ENCODE data around the gene CNIH3. TPM values are rescaled to one million over a fixed set of nuclear protein-coding genes. Genes with fewer than 3 reads are reported as not detected.

Gene CNIH3
- total RNA-seq, 1 donor from 2014 or later, result 2.5 TPM

- Histone ChIP-seq H3K9ac (no peak overlapping the region), H3K4me1 (peaks cover 3% of the 10 kb centered on the region), H3K27me3 (no peaks in the 10 kb centered on the region), H3K9me3 (ENCODE audit: low read depth) (peaks cover 10% of the 10 kb centered on the region), H4K20me1 (ENCODE audit: low read depth) (no peaks in the 10 kb centered on the region), H2AFZ (replicated peaks) (no peak overlapping the region), H3F3A (ENCODE audit: low read depth) (no peaks in the 10 kb centered on the region), H3K4me3 (no peak overlapping the region), H3K36me3 (no peaks in the 10 kb centered on the region), H3K79me2 (ENCODE audit: low read depth) (no peaks in the 10 kb centered on the region), H3K27ac (no peak overlapping the region), H3K4me2 (no peak overlapping the region)
- Mint-ChIP-seq H3K36me3 (peaks cover 6% of the 10 kb centered on the region), H3K27ac (peak overlapping the region; percentile 69), H3K9me3 (peaks cover 14% of the 10 kb centered on the region), H3K4me1 (peaks cover 10% of the 10 kb centered on the region), H3K27me3 (ENCODE audit: insufficient read depth, low read depth) (peaks cover 2% of the 10 kb centered on the region), H3K4me3 (no peak overlapping the region)
- DNase-seq (ENCODE audit: low spot score), result no peak
- TF ChIP-seq EZH2phosphoT487 (IDR thresholded peaks at IDR 0.05) (no peak), CTCF (IDR thresholded peaks at IDR 0.05) (no peak), EZH2 (IDR thresholded peaks at IDR 0.05) (no peak)
These were observed 139.5 kb downstream of the CNIH3 start for GRCh38 chr1:224755586-224755985.

GRCh38 chr1:224757508-224757907 is 141.4 kb downstream of the CNIH3 start:
- Histone ChIP-seq H4K20me1 (ENCODE audit: low read depth) (no peaks in the 10 kb centered on the region), H3K36me3 (no peaks in the 10 kb centered on the region), H3K9me3 (ENCODE audit: low read depth) (peaks cover 10% of the 10 kb centered on the region), H3F3A (ENCODE audit: low read depth) (no peaks in the 10 kb centered on the region), H3K27me3 (no peaks in the 10 kb centered on the region), H3K27ac (no peak overlapping the region), H3K4me3 (no peak overlapping the region), H3K4me1 (peaks cover 9% of the 10 kb centered on the region), H3K79me2 (ENCODE audit: low read depth) (no peaks in the 10 kb centered on the region), H2AFZ (replicated peaks) (no peak overlapping the region), H3K4me2 (no peak overlapping the region), H3K9ac (no peak overlapping the region)
- DNase-seq (ENCODE audit: low spot score), result no peak
- Mint-ChIP-seq H3K9me3 (peaks cover 14% of the 10 kb centered on the region), H3K36me3 (peaks cover 6% of the 10 kb centered on the region), H3K27ac (no peak overlapping the region), H3K4me3 (no peak overlapping the region), H3K27me3 (ENCODE audit: insufficient read depth, low read depth) (peaks cover 2% of the 10 kb centered on the region), H3K4me1 (peaks cover 15% of the 10 kb centered on the region)
- no peak for TF ChIP-seq CTCF (IDR thresholded peaks at IDR 0.05)
- TF ChIP-seq EZH2phosphoT487 (IDR thresholded peaks at IDR 0.05), result no peak

GRCh38 chr1:224759135-224759534 is 143.0 kb downstream of the CNIH3 start:
- no peak for DNase-seq (ENCODE audit: low spot score)
- no peaks in the 10 kb centered on the region for H3K79me2 ChIP-seq (ENCODE audit: low read depth)
- Mint-ChIP-seq H3K27ac (no peak overlapping the region), H3K27me3 (ENCODE audit: insufficient read depth, low read depth) (peaks cover 2% of the 10 kb centered on the region), H3K4me3 (no peak overlapping the region), H3K9me3 (peaks cover 14% of the 10 kb centered on the region), H3K36me3 (peaks cover 6% of the 10 kb centered on the region), H3K4me1 (peaks cover 15% of the 10 kb centered on the region)
- no peaks in the 10 kb centered on the region for H4K20me1 ChIP-seq (ENCODE audit: low read depth)
- TF ChIP-seq CTCF (IDR thresholded peaks at IDR 0.05) (no peak), EZH2 (IDR thresholded peaks at IDR 0.05) (no peak), EZH2phosphoT487 (IDR thresholded peaks at IDR 0.05) (no peak)
- H2AFZ ChIP-seq (replicated peaks), result no peak overlapping the region
- no peak overlapping the region for H3K27ac ChIP-seq
- no peaks in the 10 kb centered on the region for H3F3A ChIP-seq (ENCODE audit: low read depth)
- no peak overlapping the region for H3K4me3 ChIP-seq
- H3K4me1 ChIP-seq, result peaks cover 9% of the 10 kb centered on the region
- peaks cover 10% of the 10 kb centered on the region for H3K9me3 ChIP-seq (ENCODE audit: low read depth)
- H3K27me3 ChIP-seq, result no peaks in the 10 kb centered on the region
- no peaks in the 10 kb centered on the region for H3K36me3 ChIP-seq
- no peak overlapping the region for H3K9ac ChIP-seq
- H3K4me2 ChIP-seq, result no peak overlapping the region
